ENCODE measurements around the gene SORCS2. TPM values are rescaled to one million over a fixed set of nuclear protein-coding genes. Genes with fewer than 3 reads are reported as not detected.

The SORCS2 gene
- total RNA-seq, 1 experiment from 2014 or later, result 0.15 TPM

- intact Hi-C loops (cut with micrococcal nuclease; ENCODE audit: unreplicated experiment) (no loop called here), in situ Hi-C loops (cut with HindIII; ENCODE audit: low pct_unique_long_range_greater_than_20kb, low sequenced_read_pairs) (no loop called here)
- DNase-seq (ENCODE audit: low read depth, low spot score) (no peak), ATAC-seq (no peak)
- H3K4me1 ChIP-seq (ENCODE audit: control insufficient read depth, insufficient read depth, low read length), result no peaks in the 10 kb centered on the region; the same call in 1 of the 2 replicates
- ChIA-PET CTCF (no interaction called here), POLR2A (no interaction called here)
- H3K27ac ChIP-seq (ENCODE audit: low read length), result no peak overlapping the region
- H3K36me3 ChIP-seq (ENCODE audit: control insufficient read depth, insufficient read depth, low read length), result no peaks in the 10 kb centered on the region
- H3K27me3 ChIP-seq (ENCODE audit: control insufficient read depth, insufficient read depth, low read length), result no peaks in the 10 kb centered on the region
- TF ChIP-seq SIN3A (IDR thresholded peaks at IDR 0.05; ENCODE audit: borderline replicate concordance, insufficient read depth, low read depth, low read length) (no peak), TCF7L2 (IDR thresholded peaks at IDR 0.05; ENCODE audit: low read depth, low read length) (no peak), CTCF (IDR thresholded peaks at IDR 0.05) (no peak), REST (IDR thresholded peaks at IDR 0.05; ENCODE audit: insufficient read depth in 1 of 2, low read depth in 2 of 2, low read length in 1 of 2) (no peak), POLR2AphosphoS5 (IDR thresholded peaks at IDR 0.05; ENCODE audit: low read depth, low read length) (no peak)
- no peak overlapping the region for H3K4me3 ChIP-seq (ENCODE audit: low read depth in 2 of 2, low read length in 2 of 2)
- BruUV-seq (replicated peaks), result no TSS peak
- no peaks in the 10 kb centered on the region for H3K9me3 ChIP-seq (ENCODE audit: control insufficient read depth, insufficient read depth, low read depth, low read length)
These were observed 238.1 kb downstream of the SORCS2 start for GRCh38 chr4:7430368-7430964.

DNA sequence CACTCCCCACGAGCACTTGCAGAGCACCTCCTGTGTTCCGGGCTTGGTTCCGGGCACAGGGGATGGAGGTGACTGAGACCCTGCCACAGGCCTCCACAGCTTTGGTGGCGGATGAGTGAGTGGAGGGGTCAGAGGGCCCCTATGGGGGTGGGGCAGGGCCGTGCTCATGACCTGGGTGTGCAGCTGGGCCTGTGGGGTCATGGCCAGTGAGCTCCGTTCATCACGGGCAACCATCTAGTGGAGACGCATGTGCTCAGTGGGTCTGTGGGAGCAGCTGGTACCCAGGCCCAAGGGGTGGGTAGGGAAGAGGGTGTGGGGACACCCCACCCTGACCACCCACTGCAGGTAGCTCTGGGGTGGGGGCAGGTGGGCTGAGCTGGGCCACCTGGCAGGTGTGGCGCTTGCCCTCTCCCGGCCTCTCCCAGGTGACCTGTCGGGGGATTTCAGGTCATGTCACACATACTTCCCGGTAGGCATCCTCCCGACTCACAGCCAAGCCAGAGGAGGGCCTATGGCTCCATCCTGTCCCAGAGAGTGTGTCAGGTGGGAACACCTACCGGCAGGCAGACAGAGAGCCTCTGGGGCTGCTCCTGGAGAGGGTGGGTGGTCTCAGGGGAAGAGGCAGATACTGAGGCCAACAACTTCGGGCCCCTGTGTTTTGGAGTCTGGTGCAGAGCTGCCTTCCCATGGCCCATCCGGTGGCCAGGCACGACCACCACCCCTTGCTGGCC, 238.8 kb downstream of the SORCS2 start:
- no peaks in the 10 kb centered on the region for H3K27me3 ChIP-seq (ENCODE audit: control insufficient read depth, insufficient read depth, low read length)
- intact Hi-C loops (cut with micrococcal nuclease; ENCODE audit: unreplicated experiment), result no loop called here
- DNase-seq (ENCODE audit: low read depth, low spot score) (no peak), ATAC-seq (no peak)
- POLR2A ChIA-PET, result interaction anchor here (0.6 kb wide), 1 partner anchor 114 kb away, joined by 4 read pairs; no protein-coding TSS in a partner anchor
- in situ Hi-C loops (cut with HindIII; ENCODE audit: low pct_unique_long_range_greater_than_20kb, low sequenced_read_pairs), result no loop called here
- H3K4me3 ChIP-seq (ENCODE audit: low read depth in 2 of 2, low read length in 2 of 2), result no peak overlapping the region
- BruUV-seq (replicated peaks), result no TSS peak
- no peak for TF ChIP-seq POLR2AphosphoS5 (IDR thresholded peaks at IDR 0.05; ENCODE audit: low read depth, low read length)
- TF ChIP-seq CTCF (IDR thresholded peaks at IDR 0.05), result no peak
- no peak for TF ChIP-seq TCF7L2 (IDR thresholded peaks at IDR 0.05; ENCODE audit: low read depth, low read length)
- no peak for TF ChIP-seq SIN3A (IDR thresholded peaks at IDR 0.05; ENCODE audit: borderline replicate concordance, insufficient read depth, low read depth, low read length)
- TF ChIP-seq REST (IDR thresholded peaks at IDR 0.05; ENCODE audit: insufficient read depth in 1 of 2, low read depth in 2 of 2, low read length in 1 of 2), result no peak
- no peak overlapping the region for H3K27ac ChIP-seq (ENCODE audit: low read length)
- CTCF ChIA-PET, result no interaction called here
- no peaks in the 10 kb centered on the region for H3K36me3 ChIP-seq (ENCODE audit: control insufficient read depth, insufficient read depth, low read length)
- H3K9me3 ChIP-seq (ENCODE audit: control insufficient read depth, insufficient read depth, low read depth, low read length), result no peaks in the 10 kb centered on the region
- H3K4me1 ChIP-seq (ENCODE audit: control insufficient read depth, insufficient read depth, low read length), result no peaks in the 10 kb centered on the region; the same call in 1 of the 2 replicates

Measured in Panc1 (cell line).